Astrocyte (in vitro differentiated cells and primary cell): ENCODE data around the gene C2CD2.

Experiments
- CTCF ChIP-seq: IDR thresholded peaks from 2 replicates; pipeline ENCODE4 v1.5.1; 2011; ENCODE audit warnings: low read depth, mild to moderate bottlenecking, inconsistent platforms, low read length, moderate library complexity; ENCODE audit not compliant: insufficient read depth
- EZH2 ChIP-seq: IDR thresholded peaks from 2 replicates; pipeline ENCODE4 v1.6.1; 2012; ENCODE audit warnings: mild to moderate bottlenecking, low read length, inconsistent platforms; ENCODE audit not compliant: insufficient read depth

GRCh38 chr21:41942457-41942856, 11.4 kb downstream of the C2CD2 start:
- TF ChIP-seq CTCF (no peak), EZH2 (no peak)
